HG02678 (cell line): ENCODE measurements around the gene PAM16.
A peak's percentile ranks its signal among the peaks of the same experiment; 100 is the strongest.

Source experiments
- ATAC-seq: cut with Tn5 transposase; IDR thresholded peaks from one replicate; pipeline ENCODE4 v1.9.1; 2021; ENCODE audit warnings: mild to moderate bottlenecking, moderate library complexity; ENCODE audit not compliant: unreplicated experiment

The PAM16 gene

DNA sequence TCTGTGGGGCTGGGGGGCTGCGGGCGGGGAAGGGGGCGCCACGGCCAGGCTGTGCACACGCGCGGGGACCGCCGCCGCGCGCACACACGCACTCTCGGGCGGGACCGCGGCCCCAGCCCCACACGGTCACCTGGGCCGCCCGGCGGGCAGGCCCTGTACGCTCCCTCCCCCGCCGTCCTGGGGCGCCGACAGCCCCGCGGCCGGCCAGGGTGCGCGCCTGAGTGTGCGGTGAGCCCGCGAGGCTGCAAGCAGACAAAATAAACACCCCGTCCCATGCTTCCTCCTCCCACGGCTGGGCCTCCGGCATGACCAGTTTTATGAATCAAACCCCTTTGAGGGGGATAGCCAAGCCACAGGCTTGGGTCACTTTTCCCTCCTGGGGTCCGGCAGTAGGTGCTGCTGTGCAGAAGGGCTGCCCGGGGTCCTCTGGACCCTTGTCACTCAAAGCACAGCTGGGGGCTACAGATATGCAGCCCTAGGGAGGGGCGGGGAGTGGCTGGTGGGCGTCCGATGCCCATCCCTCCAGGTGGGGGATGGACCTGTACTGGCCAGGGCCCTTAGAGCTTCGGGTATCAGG lies 21.0 kb upstream of the PAM16 start:
- ATAC-seq, result peak; percentile 40

DNA sequence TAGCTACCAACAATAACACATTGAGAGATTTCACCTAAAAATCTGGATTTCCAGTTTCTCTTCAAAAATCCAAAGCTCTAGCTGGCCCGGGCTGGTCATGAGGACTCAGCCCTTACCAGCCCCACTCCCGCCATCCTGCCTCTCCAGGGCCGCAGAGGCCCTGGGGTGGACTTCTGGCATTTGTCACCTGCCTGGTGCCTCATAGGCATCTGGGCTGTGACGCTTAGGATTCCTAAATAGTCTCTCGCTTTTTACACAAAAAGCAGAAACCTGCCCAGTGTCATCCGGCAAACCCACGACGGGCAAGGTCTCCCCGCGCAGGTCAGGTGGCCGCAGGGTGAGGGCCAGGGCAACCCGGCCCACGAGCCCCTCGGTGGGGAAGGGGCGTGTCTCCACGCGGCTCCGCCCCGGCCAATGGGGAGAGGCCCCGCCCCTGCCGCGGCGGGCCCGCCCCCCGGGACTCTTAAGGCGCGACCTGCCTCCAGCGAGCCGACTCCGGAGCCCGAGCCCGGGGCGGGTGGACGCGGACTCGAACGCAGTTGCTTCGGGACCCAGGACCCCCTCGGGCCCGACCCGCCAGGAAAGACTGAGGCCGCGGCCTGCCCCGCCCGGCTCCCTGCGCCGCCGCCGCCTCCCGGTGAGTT lies 20.4 kb upstream of the PAM16 start, which contains the start of gene VASN:
Gene VASN, plus strand, starts transcription at position 492 of the 644 bp plus-strand sequence. CDS start 9,030 bp downstream, outside the sequence.
- peak; percentile 68 for ATAC-seq

DNA sequence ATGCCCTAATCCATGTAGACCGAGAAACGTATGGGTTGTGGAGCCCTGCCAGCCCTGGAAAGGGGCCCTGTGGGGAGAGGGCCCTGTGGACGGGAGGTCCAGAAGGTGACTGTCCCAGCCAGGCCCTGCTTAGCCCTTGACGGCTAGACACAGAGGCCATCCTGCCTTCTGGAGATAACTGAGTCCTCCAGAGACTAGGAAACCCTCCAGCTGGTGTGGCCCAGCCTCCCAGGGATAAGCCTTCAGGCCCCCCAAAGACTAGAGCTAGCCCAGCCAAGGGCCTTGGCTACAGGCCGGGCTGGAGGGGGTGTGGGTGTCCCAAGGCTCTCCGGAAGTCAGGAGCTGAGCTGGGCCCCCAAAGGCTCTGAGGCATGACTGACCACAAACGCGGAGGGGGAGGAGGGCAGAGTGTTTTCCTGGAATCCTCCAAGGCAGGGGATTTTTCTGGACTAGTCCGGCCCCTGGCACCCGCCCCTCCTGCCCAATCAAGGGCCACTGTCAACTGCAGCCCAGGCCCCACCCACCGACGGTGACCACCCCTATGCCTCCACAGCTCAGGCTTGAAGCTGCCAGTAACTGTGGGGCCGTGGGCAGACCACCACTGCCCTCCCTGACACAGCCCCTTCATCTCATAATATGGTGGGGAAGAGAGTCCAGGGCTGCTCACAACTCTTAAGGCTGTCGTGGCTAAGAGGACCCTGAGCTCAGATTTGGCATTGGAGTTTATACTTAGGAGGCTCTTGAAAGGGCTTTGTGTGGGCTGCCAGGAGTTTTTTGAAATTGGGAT lies 19.6 kb upstream of the PAM16 start:
- no peak for ATAC-seq

DNA sequence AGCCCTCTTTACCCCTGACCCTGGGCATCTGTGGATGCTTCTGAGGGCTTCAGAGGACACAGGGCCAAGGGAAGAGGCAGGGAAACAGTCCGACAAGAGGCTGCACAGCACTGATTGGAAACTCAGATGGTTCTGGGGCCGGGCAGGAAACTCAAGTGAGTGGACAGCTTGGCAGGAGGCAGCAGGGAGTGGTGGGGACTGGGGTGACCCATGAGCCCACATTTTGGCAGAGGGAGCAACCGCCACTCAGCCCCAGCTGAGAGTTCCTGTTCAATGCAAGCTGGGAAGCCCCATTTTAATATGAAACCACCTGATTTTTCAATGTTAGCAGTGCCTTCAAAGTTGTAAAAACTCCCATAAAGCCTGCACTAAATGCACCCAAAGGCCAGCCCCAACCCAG lies 19.0 kb upstream of the PAM16 start:
- no peak for ATAC-seq

DNA sequence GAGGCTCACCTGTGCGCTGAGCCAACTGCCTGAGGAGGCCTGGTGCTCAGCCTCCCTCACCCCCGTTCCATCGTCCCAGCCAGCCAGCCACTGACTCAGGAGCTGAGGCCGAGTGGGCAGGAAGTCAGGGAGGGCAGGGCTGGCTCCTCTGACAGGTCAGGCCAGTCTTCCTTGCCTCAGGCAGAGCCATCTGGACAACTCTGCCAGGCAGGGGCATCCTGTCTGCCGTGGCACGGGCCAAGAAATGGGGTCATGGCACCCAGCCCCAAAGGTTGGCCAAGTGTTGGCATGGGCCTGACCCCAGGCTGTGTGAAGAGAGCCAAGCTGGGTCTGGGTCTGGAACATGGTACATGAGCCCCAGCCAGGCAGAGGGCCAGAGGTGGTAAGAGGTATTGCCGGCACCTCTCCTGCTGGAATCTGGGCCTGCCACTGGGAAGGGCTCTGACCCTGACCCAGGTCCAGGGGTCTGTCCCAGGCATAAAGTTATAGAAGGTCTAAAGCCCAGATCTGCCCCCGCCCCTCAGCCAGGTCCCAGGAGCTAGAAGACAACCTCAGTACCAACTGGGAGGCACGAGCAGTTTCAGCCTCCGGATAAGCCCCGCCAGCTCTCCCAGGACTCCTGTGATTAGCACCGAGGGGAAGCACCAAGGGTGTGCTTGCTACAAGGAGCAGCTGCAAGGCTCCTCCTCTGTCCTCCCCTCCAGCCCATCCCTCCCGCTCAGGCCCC lies 18.0 kb upstream of the PAM16 start:
- ATAC-seq, result no peak

DNA sequence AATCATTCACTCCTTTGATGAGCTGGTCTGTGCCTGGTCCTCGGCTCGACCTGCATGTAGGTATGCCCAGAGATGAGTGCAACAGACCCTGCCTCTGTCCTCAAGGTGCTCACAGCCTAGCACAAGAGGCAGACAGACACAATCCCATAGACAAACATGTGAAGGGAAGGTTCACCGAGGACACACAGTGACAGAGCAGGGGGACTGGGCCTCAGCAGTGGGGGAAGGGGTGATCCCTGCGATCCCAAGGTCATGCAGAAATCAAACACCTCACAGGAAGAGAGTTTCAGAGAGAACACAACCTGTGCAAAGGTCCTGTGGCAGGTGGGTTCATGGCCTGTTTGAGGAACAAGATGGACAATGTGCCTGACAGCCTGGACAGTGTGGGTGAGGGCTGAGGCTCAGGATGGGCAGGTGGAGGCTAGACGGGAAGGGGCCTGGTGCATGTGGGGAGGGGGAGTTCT lies 16.3 kb upstream of the PAM16 start:
- no peak for ATAC-seq

DNA sequence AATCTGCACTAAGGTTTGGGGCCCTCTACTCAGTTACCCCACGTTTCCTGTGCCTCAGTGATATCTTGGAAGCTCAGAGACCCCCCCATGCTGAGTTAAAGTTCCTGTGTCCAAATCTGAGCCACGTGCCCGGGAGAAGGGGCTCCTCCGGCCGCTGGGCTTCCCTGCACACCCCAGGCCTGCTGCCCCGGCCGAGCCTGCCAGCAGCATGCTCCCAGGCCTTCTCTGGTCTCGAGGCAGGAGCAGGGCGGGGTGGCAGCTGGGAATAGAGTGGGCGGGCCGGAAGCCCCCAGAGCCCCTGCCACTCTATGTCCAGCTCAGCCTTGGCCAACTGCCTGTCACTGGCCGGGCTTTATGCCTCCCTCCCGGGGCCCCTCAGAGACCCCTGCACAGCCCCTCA lies 14.9 kb upstream of the PAM16 start:
- ATAC-seq, result no peak

DNA sequence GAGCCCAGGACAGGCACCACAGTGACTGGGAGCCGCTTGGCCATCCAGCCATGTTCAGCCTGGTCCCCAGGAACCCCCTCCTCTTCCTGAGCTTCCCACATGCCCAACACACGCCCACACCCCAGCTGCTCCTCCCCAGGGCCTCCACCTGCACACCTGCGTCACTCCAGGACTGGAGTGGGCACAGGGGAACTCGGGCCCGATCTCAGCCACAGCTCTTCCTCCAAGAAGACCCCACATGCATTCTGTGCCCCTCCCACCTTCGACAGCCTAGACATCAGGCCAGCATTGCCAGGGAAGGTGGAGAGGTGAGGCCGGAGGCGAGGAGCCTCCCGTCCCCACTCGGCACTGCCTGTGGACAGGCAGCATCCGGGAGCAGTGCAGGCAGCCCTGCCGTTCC lies 14.5 kb upstream of the PAM16 start:
- no peak for ATAC-seq

DNA sequence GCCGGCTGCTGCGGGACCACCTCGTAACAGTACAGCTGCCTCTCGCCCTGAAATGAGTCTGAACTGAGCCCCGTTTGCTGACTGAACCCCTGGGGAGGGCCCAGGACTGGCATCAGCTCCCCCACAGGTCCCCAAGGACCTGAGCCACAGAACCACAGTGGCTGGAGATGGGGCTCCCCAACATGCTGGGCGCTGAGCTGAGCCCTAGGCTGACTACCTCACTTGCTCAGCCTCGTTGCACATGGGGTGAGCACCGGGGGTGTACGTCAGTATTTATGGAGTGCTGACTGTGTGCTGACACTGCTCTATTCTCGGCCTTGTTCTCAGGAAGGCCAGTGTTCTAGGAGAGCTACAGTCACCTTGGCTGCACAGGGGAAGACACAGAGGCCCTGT lies 13.9 kb upstream of the PAM16 start:
- no peak for ATAC-seq

DNA sequence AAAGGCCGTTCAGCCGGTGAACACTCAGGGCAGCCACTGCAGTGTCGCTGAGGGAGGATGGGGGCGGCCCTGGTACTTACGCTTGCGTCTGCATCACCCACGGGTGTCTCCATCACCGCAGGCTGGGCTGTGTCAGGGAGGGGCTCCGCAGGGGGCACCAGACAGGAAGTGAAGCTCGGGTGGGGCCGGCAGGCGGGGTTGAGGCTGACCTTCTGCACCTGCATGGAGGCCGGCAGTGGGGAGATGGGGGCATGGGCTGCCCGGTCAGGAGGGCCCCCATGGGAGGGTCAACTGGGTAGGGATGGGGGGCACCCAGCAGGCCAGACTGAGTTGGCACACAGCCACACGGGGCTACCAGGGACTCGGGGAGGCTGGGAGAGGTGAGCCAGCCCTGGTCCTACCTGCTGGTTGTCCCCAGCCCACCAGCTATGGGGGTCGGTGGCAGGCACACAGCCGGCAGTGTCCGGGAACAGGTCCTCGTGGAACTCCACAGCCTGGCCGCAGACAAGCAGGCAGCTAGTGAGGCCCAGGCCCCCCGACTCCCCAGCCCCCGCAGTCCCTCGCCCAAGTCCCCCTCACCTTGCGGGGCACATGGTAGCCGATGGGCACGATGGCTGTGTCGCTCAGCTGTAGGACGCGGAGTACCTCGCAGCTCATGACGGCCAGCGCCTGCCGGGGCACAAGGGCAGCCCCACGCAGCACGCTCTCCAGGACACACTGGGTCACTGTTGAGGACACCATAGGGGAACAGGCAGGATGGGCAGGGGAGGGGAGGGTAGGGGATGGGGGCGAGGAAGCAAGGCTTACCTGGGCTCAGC lies 13.3 kb upstream of the PAM16 start:
- ATAC-seq, result no peak

DNA sequence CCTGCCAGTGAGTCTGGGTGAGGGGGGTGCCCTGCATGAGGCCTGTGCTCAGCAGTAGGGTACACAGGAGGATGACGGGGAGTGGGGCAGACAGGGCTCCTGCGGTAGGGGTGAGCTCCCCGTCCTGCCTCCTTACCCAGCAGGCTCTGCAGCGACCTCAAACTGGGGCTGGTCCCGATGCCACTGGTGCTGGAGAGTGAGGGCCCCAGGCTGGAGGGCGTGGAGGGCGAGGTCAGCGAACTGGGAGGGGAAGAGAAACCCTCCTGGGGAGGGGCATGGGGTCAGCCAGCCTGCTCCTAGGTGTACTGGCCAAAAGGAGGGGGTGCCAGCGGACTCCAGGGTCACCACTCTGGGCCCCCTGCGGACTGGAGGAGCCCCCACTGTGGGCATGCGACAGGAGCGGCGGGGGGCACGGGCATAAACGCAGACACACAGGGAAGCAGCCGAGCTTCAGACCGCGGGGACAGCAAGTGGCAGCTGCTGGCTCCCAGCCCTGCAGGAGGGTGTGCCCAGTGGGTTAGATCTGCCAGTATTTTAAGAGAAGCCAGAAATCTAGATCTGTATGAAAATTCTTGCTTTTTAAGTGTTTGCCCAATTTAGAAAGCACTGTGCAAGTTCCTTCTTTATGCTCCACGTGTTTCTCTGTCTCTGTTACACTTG lies 11.5 kb upstream of the PAM16 start:
- no peak for ATAC-seq

DNA sequence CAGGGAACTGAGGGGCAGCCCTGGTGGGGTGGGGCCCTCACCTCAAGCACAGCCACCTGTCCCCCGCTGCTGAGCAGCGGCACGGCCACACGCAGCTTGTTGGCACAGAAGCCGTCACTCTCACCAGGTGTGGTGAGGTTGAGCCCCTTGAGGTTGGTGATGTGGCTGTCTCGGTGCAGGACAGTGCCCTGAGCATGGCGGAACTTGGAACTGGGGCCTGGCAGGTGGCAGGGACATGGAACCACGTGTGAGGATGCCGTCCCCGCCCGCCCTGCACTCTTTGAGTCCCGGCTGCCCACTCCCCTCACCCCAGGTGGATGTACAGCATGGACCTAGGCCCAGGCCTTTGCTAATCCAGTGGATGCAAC lies 10.8 kb upstream of the PAM16 start:
- no peak for ATAC-seq

DNA sequence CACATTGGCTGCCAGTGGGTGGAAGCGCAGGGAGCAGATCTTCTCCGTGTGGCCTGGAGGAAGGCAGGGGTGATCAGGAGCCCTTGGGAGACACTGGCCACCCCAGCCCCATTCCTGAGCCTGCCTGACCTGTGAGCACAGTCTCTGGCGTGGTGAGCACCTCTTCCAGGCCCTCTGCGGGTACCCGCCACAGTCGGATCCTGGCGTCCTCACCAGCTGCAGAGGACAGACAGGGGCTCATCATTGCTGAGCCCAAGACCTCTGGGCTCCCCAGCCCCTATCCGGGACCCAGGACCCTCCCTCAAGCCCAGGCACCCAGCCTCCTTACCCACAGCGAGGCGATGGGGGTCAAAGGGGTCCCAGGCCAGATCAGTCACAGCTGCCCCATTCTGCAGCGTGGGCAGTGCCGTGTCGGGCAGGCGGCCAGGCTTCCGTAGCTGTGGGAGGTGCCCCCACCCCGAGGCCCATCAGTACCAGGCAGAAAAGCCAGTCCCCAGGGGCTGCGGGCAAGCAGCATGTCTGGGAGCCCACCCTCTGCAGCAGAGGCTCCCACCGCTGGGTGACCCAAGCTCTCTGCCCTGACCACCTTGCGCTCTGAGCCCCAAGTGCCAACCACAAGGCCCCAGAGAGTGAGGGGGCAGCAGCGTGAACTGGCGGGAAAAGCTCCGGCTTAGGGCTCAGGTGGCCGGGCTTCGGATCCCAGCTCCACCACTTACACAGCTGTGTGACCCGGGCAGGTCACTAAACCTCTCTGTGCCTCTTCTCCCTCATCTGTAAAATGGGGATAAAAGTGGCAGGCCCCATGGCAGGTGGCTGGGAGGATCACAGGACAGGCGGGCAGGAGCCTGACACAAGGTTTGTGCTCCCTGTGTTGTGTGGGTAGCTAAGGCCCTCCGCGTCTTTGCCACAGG lies 10.2 kb upstream of the PAM16 start:
- ATAC-seq, result no peak

DNA sequence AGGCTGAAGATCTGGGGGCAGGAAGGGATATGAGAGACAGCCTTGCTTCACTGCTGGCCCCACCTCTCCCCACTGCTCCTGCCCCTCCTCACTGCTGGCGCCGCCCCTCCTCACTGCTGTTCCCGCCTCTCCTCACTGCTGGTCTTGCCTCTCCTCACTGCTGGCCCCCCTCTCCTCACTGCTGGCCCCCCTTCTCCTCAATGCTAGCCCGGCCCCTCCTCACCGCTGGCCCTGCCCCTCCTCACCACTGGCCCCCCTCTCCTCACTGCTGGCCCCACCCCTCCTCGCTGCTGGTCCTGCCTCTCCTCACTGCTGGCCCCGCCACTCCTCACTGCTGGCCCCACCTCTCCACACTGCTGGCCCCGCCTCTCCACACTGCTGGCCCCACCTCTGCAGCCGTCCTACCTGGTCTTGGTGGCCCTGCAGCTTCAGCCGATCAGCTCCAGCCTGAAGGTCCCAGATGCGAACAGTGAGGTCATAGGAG lies 9.5 kb upstream of the PAM16 start:
- ATAC-seq, result no peak

DNA sequence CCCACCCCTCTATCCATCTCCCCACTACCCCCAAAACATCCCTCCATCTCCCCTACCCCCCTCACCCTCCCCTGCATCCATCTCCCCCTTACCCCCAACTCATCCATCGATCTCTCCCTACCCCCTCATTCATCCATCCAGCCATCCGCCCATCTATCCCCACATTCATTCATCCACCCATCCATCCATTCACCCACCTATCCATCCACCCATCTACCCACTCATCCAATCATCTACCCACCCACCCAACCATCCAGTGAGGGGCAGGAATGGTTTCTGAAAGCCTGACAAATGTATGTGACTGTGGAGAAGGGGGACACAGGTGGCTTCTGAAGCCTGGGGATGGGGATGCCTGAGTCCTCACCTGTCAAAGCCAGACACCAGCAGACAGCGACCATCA lies 8.8 kb upstream of the PAM16 start:
- ATAC-seq, result no peak

DNA sequence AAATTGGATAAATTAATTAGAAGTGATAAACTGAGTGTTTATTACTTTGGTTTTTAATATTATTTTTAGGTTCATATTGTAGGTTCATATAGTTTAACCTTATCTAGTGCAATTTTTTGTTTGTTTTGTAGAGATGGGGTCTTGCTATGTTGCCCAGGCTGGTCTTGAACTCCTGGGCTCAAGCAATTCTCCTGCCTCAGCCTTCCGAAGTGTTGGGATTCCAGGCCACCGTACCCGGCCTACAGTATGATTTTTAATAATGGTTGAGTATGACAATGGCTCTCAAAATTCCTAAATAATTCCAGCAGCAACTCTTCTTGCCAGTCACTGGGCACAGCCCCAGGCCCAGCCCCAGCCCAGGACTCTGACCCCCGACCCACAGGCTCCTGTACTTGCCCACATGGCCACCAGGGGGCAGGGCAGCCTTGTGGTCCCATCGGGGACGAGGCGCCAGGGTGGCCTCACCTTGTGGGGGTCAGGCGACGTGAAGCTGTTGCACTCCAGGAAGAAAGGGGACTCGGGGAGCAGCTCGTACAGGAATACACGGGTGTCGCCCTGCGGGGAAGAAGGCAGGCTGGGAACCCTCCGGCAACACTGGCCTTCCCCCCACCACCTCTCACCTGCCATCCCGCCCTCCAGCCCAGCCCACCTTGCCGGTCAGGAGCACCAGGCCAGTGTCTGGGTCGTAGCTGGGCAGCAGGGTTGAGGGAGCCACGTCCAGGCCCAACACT lies 7.9 kb upstream of the PAM16 start:
- no peak for ATAC-seq

DNA sequence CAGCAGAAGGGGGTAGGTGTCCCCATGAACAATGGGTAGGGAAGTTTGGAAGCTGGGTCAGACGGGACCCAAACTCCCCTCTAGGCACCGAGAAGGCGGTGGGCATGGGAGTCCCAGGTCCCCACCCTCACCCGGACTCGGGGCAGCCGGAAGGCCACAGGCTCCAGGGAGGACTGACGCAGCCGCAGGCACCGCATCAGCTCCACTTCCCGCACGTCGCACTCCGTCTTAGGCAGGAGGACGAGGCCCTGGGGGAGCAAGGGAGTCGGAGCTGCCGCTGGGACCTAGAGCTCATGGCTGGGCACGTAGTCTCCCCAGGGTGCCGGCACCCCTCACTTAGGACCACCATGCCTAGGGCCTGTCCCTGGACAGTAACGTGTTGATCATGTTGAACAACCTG lies 7.1 kb upstream of the PAM16 start:
- ATAC-seq, result no peak

DNA sequence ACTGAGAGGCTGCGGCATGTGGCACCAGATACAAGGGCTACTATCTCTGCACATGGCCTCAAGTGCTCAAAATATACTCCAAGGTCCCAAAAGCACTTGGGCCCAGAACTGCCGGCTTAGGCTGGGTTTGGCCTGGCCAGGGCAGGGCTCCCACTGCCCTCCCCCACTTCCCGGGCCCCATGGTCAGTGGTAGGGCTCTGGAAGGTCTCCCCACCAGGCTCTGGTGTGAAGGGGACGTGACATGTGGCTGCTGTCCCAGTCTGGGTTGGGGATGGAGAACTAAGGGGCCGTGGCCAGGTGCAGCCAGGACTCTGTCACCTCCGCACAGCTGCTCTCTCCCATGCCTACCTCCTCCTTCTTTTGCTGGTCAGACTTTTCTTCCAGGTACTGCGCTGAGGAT lies 5.7 kb upstream of the PAM16 start:
- ATAC-seq, result no peak
